Hematopoietic multipotent progenitor cell treated with erythropoietin and hydrocortisone succinate and interleukin-3 and kit ligand, for 17 days (in vitro differentiated cells): ENCODE measurements around the gene NMRAL1.

Experiments used
- DNase-seq: peaks from one replicate; pipeline ENCODE4 v3.0.0-alpha.2; 2015; ENCODE audit warnings: low spot score

NMRAL1 gene

GRCh38 chr16:4426021-4426684 is 48.3 kb downstream of the NMRAL1 start:
- no peak for DNase-seq

- peak; percentile 96 for DNase-seq
These were observed 48.9 kb downstream of the NMRAL1 start, which contains the start of gene DNAJA3 for GRCh38 chr16:4425378-4426020. DNAJA3 (plus strand) TSS chr16:4425868; CDS start chr16:4425882, 14 bp downstream.

GRCh38 chr16:4420505-4421105 is 53.8 kb downstream of the NMRAL1 start:
- no peak for DNase-seq

GRCh38 chr16:4419402-4419959 is 54.9 kb downstream of the NMRAL1 start:
- no peak for DNase-seq

GRCh38 chr16:4416200-4417032 is 58.0 kb downstream of the NMRAL1 start, which contains the start of gene CORO7:
CORO7 (minus strand) TSS chr16:4416596; CDS start chr16:4416518, 78 bp downstream.
- peak; percentile 88 for DNase-seq

- peak; percentile 59 for DNase-seq
These were observed 58.8 kb downstream of the NMRAL1 start for GRCh38 chr16:4415538-4416199.

- no peak for DNase-seq
These were observed 60.1 kb downstream of the NMRAL1 start for GRCh38 chr16:4414187-4414917.

GRCh38 chr16:4412854-4413253 is 61.6 kb downstream of the NMRAL1 start:
- DNase-seq = no peak

GRCh38 chr16:4412159-4412558 is 62.3 kb downstream of the NMRAL1 start:
- no peak for DNase-seq
